Mammary epithelial cell (primary cell): Measurements from ENCODE around the gene P4HB.

Experiments
- CTCF ChIP-seq, 2 donors: IDR thresholded peaks in 1 of 2; conservative IDR thresholded peaks in 1 of 2; 2 replicates each; pipeline ENCODE4 v1.5.1; 2011 to 2012; ENCODE audit warnings: inconsistent platforms in 2 of 2, low read length in 2 of 2, mild to moderate bottlenecking in 2 of 2, control low read depth in 1 of 2, low read depth in 1 of 2; ENCODE audit not compliant: insufficient read depth in 1 of 2; ENCODE audit errors: extremely low read depth in 1 of 2
- EZH2 ChIP-seq: IDR thresholded peaks from 2 replicates; pipeline ENCODE4 v1.6.1; 2012; ENCODE audit warnings: low read length, inconsistent platforms, borderline replicate concordance

- no peak for TF ChIP-seq CTCF (conservative IDR thresholded peaks at IDR 0.05 in 1 of 2, IDR thresholded peaks at IDR 0.05 in 1 of 2; ENCODE audit: extremely low read depth in 1 of 2, insufficient read depth in 1 of 2, low read depth in 1 of 2, low read length in 2 of 2)
- TF ChIP-seq EZH2, result no peak
These were observed 42.5 kb upstream of the P4HB start for GRCh38 chr17:81902653-81903414.
